HCT116 (cell line): ENCODE results near the gene P2RX3. TPM values are rescaled to one million over a fixed set of nuclear protein-coding genes. Genes with fewer than 3 reads are reported as not detected.

ENCODE experiments used
- ATAC-seq: fragments of 200-7000 bp; cut with Tn5 transposase; 2 replicates; pipeline ENCODE4 v1.9.1; 2020; ENCODE audit warnings: mild to moderate bottlenecking, moderate library complexity
- BruUV-seq: library from RNA; stranded (reverse); fragments of 400-500 nt; replicated peaks from 2 replicates; lab custom pipeline; 2021; lab: Mats Ljungman, UMichigan
- CTCF ChIA-PET: fragments of 300-600 bp; sonication (Branson Sonifier 250); formaldehyde crosslinking; loops from one replicate; lab custom pipeline; 2021; ENCODE audit warnings: antibody characterized with exemption; lab: Charles Lee
- POLR2A ChIA-PET: fragments of 300-600, 350-600 bp; sonication (Branson Sonifier 250); formaldehyde crosslinking; loops from one replicate; lab custom pipeline; 2021; ENCODE audit warnings: antibody characterized with exemption; lab: Charles Lee
- RAD21 ChIA-PET, 2 experiments: fragments of 300-600 bp; sonication (Branson Sonifier 250); formaldehyde crosslinking; loops; one replicate each; lab custom pipeline; 2023; ENCODE audit warnings: low total read pairs in 2 of 2; ENCODE audit not compliant: uncharacterized antibody in 2 of 2, unreplicated experiment in 2 of 2, low non-redundant PET in 1 of 2; lab: Charles Lee
- DNase-seq: peaks from one replicate; pipeline ENCODE4 v3.0.0-alpha.2; 2010; ENCODE audit warnings: low read depth, low spot score
- H2AFZ ChIP-seq: fragments of 200-600 bp; shearing (Covaris generic), sonication (generic); 2 replicates; pipeline ENCODE4 v1.6.1; 2017; ENCODE audit warnings: low read depth, mixed run types, mixed read lengths, antibody characterized with exemption, low read length; ENCODE audit not compliant: poor library complexity, severe bottlenecking
- H3K27ac ChIP-seq: 2 replicates; pipeline ENCODE4 v1.5.1; 2012; ENCODE audit warnings: low read depth, low read length
- H3K27me3 ChIP-seq: fragments of 200-600 bp; sonication (generic); 2 replicates; pipeline ENCODE4 v1.6.1; 2016; ENCODE audit warnings: mixed run types, low read length, mixed read lengths; ENCODE audit not compliant: insufficient read depth
- H3K36me3 ChIP-seq, 2 experiments: fragments of 200-500 bp in 1 of 2; fragments of 200-600 bp in 1 of 2; sonication (Bioruptor generic) in 1 of 2; sonication (generic) in 1 of 2; 2 replicates each; pipeline versions ENCODE4 v1.5.1 to v1.6.1; 2014 to 2016; ENCODE audit warnings: low read length in 2 of 2, inconsistent platforms in 1 of 2, mixed read lengths in 1 of 2, mixed run types in 1 of 2; ENCODE audit not compliant: insufficient read depth in 2 of 2, control insufficient read depth in 1 of 2
- H3K4me1 ChIP-seq, 2 experiments: fragments of 200-600 bp in 1 of 2; sonication (generic) in 1 of 2; 2 replicates each; pipeline versions ENCODE4 v1.5.1 to v1.6.1; 2012 to 2017; ENCODE audit warnings: low read length in 2 of 2, inconsistent platforms in 1 of 2, mild to moderate bottlenecking in 1 of 2, mixed read lengths in 1 of 2, mixed run types in 1 of 2, moderate library complexity in 1 of 2; ENCODE audit not compliant: insufficient read depth in 2 of 2, control insufficient read depth in 1 of 2
- H3K4me2 ChIP-seq: fragments of 200-600 bp; sonication (generic); 2 replicates; pipeline ENCODE4 v1.6.1; 2017; ENCODE audit warnings: mixed run types, low read length, mixed read lengths
- H3K4me3 ChIP-seq, 2 experiments: fragments of 200-600 bp in 1 of 2; sonication (generic) in 1 of 2; replicated peaks in 1 of 2; 2 replicates each; pipeline ENCODE4 v1.5.1; 2011 to 2016; ENCODE audit warnings: low read length in 2 of 2, control low read depth in 1 of 2, low read depth in 1 of 2, mild to moderate bottlenecking in 1 of 2, mixed read lengths in 1 of 2, mixed run types in 1 of 2
- H3K79me2 ChIP-seq: fragments of 200-600 bp; sonication (generic); 2 replicates; pipeline ENCODE4 v1.6.1; 2017; ENCODE audit warnings: mild to moderate bottlenecking, mixed run types, low read length, moderate library complexity, mixed read lengths; ENCODE audit not compliant: insufficient read depth
- H3K9ac ChIP-seq: fragments of 200-600 bp; sonication (generic); 2 replicates; pipeline ENCODE4 v1.6.1; 2016; ENCODE audit warnings: low read length, mixed read lengths
- H3K9me2 ChIP-seq: fragments of 200-600 bp; sonication (generic), shearing (Covaris generic); 2 replicates; pipeline ENCODE4 v1.6.1; 2017; ENCODE audit warnings: mixed run types, mild to moderate bottlenecking, moderate library complexity; ENCODE audit not compliant: insufficient read depth
- H3K9me3 ChIP-seq, 2 experiments: fragments of 200-500 bp in 1 of 2; fragments of 200-600 bp in 1 of 2; sonication (Bioruptor generic) in 1 of 2; sonication (generic) in 1 of 2; 2 replicates each; pipeline ENCODE4 v1.6.1; 2014 to 2017; ENCODE audit warnings: low read length in 2 of 2, mixed read lengths in 2 of 2, inconsistent platforms in 1 of 2, low read depth in 1 of 2, mild to moderate bottlenecking in 1 of 2, mixed run types in 1 of 2, moderate library complexity in 1 of 2; ENCODE audit not compliant: control insufficient read depth in 1 of 2, insufficient read depth in 1 of 2
- H4K20me1 ChIP-seq: fragments of 200-600 bp; sonication (generic), shearing (Covaris generic); 2 replicates; pipeline ENCODE4 v1.6.1; 2017; ENCODE audit warnings: mixed run types, mild to moderate bottlenecking, moderate library complexity; ENCODE audit not compliant: insufficient read depth
- ATF3 ChIP-seq: IDR thresholded peaks from 2 replicates; pipeline ENCODE4 v1.6.1; 2012
- CEBPB ChIP-seq: IDR thresholded peaks from 2 replicates; pipeline ENCODE4 v1.6.1; 2012; ENCODE audit warnings: low read depth
- CTCF ChIP-seq, 3 experiments: fragments of 200-600 bp in 1 of 3; sonication (generic) in 1 of 3; IDR thresholded peaks in 2 of 3; conservative IDR thresholded peaks in 1 of 3; 2 replicates each; pipeline ENCODE4 v1.5.1; 2012 to 2017; ENCODE audit warnings: low read depth in 2 of 3, low read length in 2 of 3, antibody characterized with exemption in 1 of 3, borderline replicate concordance in 1 of 3, control low read depth in 1 of 3, mild to moderate bottlenecking in 1 of 3, mixed read lengths in 1 of 3, mixed run types in 1 of 3, moderate library complexity in 1 of 3; ENCODE audit not compliant: insufficient read depth in 1 of 3
- ELF1 ChIP-seq: IDR thresholded peaks from 2 replicates; pipeline ENCODE4 v1.6.1; 2012; ENCODE audit warnings: low read depth, borderline replicate concordance
- EZH2phosphoT487 ChIP-seq: fragments of 200-600 bp; IDR thresholded peaks from 2 replicates; pipeline ENCODE4 v1.6.1; 2018; ENCODE audit warnings: antibody characterized with exemption, borderline replicate concordance
- FOSL1 ChIP-seq: IDR thresholded peaks from 2 replicates; pipeline ENCODE4 v1.6.1; 2012; ENCODE audit warnings: low read depth
- JUND ChIP-seq: IDR thresholded peaks from 2 replicates; pipeline ENCODE4 v1.6.1; 2012
- MAX ChIP-seq: IDR thresholded peaks from 2 replicates; pipeline ENCODE4 v1.6.1; 2012
- POLR2A ChIP-seq: IDR thresholded peaks from 2 replicates; pipeline ENCODE4 v1.7.0; 2011; ENCODE audit warnings: borderline replicate concordance; ENCODE audit not compliant: insufficient read depth, insufficient read length; ENCODE audit errors: extremely low read depth
- RAD21 ChIP-seq: IDR thresholded peaks from 2 replicates; pipeline ENCODE4 v1.6.1; 2012; ENCODE audit warnings: low read depth, mild to moderate bottlenecking
- intact Hi-C: fragments of 100-400 bp; cut with micrococcal nuclease; formaldehyde crosslinking; loops from 2 replicates; pipeline ENCODE4 v1.10.0; 2022
- total RNA-seq: library from RNA; stranded (reverse); gene quantifications from one replicate; pipeline ENCODE4 v1.2.1, GENCODE V29; 2021; ENCODE audit not compliant: unreplicated experiment

Gene P2RX3
- total RNA-seq, 1 experiment from 2014 or later = not detected

- no peak for ATAC-seq
- H4K20me1 ChIP-seq = no peaks in the 10 kb centered on the region
- no TSS peak for BruUV-seq
Observed at GRCh38 chr11:57373146-57373545, 35.0 kb downstream of the P2RX3 start.

More at GRCh38 chr11:57373146-57373545, 35.0 kb downstream of the P2RX3 start:
- TF ChIP-seq CTCF (IDR thresholded peaks at IDR 0.05 in 2 of 3, conservative IDR thresholded peaks at IDR 0.05 in 1 of 3; ENCODE audit: borderline replicate concordance in 1 of 3, insufficient read depth in 1 of 3, low read depth in 2 of 3, low read length in 2 of 3) (no peak), POLR2A (no peak), MAX (no peak), ATF3 (no peak), CEBPB (no peak), FOSL1 (no peak), EZH2phosphoT487 (no peak), JUND (no peak), ELF1 (no peak), RAD21 (no peak)
- TF ChIP-seq, all 23 proteins: peak for 0
- Histone ChIP-seq H3K4me2 (no peak overlapping the region), H3K4me3 (no peak overlapping the region), H3K9ac (no peak overlapping the region), H3K79me2 (no peaks in the 10 kb centered on the region), H3K36me3 (no peaks in the 10 kb centered on the region), H2AFZ (no peak overlapping the region), H3K9me3 (no peaks in the 10 kb centered on the region), H3K4me1 (no peaks in the 10 kb centered on the region), H3K9me2 (no peaks in the 10 kb centered on the region), H3K27ac (no peak overlapping the region), H3K27me3 (peaks cover 8% of the 10 kb centered on the region; the same call in 1 of the 2 replicates)
- ChIA-PET POLR2A (no interaction called here), RAD21 (no interaction called here), CTCF (no interaction called here)
- intact Hi-C loops = no loop called here
- DNase-seq = no peak
